Ramos (cell line): ENCODE data around the gene ABCC3.

Experiments used
- in situ Hi-C: fragments of 300-500 bp; cut with MboI; formaldehyde crosslinking; loops from one replicate; pipeline ENCODE4 v1.14.3; 2022; ENCODE audit warnings: low sequenced_read_pairs; ENCODE audit not compliant: unreplicated experiment

Gene ABCC3

GRCh38 chr17:50641357-50641756, 6.7 kb downstream of the ABCC3 start:
- in situ Hi-C loops: no loop called here

- in situ Hi-C loops: no loop called here
These were observed 7.5 kb downstream of the ABCC3 start for GRCh38 chr17:50642071-50642721.

- in situ Hi-C loops: no loop called here
These were observed 8.3 kb downstream of the ABCC3 start for GRCh38 chr17:50642722-50643656.

GRCh38 chr17:50645748-50646682, 11.3 kb downstream of the ABCC3 start:
- in situ Hi-C loops: no loop called here

- in situ Hi-C loops: no loop called here
These were observed 12.5 kb downstream of the ABCC3 start for GRCh38 chr17:50647187-50647586.

- in situ Hi-C loops: no loop called here
These were observed 14.6 kb downstream of the ABCC3 start for GRCh38 chr17:50649042-50649908.

- in situ Hi-C loops: no loop called here
These were observed 17.0 kb downstream of the ABCC3 start for GRCh38 chr17:50651661-50652060.

GRCh38 chr17:50653738-50654137, 19.1 kb downstream of the ABCC3 start:
- in situ Hi-C loops: no loop called here

GRCh38 chr17:50656509-50656908, 21.8 kb downstream of the ABCC3 start:
- in situ Hi-C loops: no loop called here

GRCh38 chr17:50657054-50657453, 22.4 kb downstream of the ABCC3 start:
- in situ Hi-C loops: no loop called here

- in situ Hi-C loops: no loop called here
These were observed 22.9 kb downstream of the ABCC3 start for GRCh38 chr17:50657627-50658026.

- in situ Hi-C loops: no loop called here
These were observed 23.9 kb downstream of the ABCC3 start for GRCh38 chr17:50658616-50659015.

- in situ Hi-C loops: no loop called here
These were observed 24.5 kb downstream of the ABCC3 start for GRCh38 chr17:50659179-50659578.

GRCh38 chr17:50660042-50660886, 25.6 kb downstream of the ABCC3 start:
- in situ Hi-C loops: no loop called here

- in situ Hi-C loops: no loop called here
These were observed 26.2 kb downstream of the ABCC3 start for GRCh38 chr17:50660887-50661345.

- in situ Hi-C loops: no loop called here
These were observed 26.7 kb downstream of the ABCC3 start for GRCh38 chr17:50661348-50661747.

GRCh38 chr17:50661795-50662391, 27.2 kb downstream of the ABCC3 start:
- in situ Hi-C loops: no loop called here

GRCh38 chr17:50662632-50663225, 28.0 kb downstream of the ABCC3 start:
- in situ Hi-C loops: no loop called here
